ENCODE data around the gene CNOT6L.

GRCh38 chr4:77817304-77818072 lies 1.7 kb downstream of the CNOT6L start:
- TF ChIP-seq, protein P1, sequence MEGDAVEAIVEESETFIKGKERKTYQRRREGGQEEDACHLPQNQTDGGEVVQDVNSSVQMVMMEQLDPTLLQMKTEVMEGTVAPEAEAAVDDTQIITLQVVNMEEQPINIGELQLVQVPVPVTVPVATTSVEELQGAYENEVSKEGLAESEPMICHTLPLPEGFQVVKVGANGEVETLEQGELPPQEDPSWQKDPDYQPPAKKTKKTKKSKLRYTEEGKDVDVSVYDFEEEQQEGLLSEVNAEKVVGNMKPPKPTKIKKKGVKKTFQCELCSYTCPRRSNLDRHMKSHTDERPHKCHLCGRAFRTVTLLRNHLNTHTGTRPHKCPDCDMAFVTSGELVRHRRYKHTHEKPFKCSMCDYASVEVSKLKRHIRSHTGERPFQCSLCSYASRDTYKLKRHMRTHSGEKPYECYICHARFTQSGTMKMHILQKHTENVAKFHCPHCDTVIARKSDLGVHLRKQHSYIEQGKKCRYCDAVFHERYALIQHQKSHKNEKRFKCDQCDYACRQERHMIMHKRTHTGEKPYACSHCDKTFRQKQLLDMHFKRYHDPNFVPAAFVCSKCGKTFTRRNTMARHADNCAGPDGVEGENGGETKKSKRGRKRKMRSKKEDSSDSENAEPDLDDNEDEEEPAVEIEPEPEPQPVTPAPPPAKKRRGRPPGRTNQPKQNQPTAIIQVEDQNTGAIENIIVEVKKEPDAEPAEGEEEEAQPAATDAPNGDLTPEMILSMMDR (IDR thresholded peaks at IDR 0.05), result no peak
- TF ChIP-seq NFIC (IDR thresholded peaks at IDR 0.05; ENCODE audit: borderline replicate concordance) (no peak), EP300 (IDR thresholded peaks at IDR 0.05; ENCODE audit: borderline replicate concordance in 1 of 2, low read depth in 1 of 2, low read length in 1 of 2) (no peak), MXI1 (IDR thresholded peaks at IDR 0.05; ENCODE audit: low read depth, low read length) (no peak), NRF1 (IDR thresholded peaks at IDR 0.05; ENCODE audit: low read depth, low read length) (no peak), ELF1 (IDR thresholded peaks at IDR 0.05) (no peak), POLR2AphosphoS5 (IDR thresholded peaks at IDR 0.05; ENCODE audit: low read depth, low read length) (no peak)
- TF ChIP-seq, protein P2, sequence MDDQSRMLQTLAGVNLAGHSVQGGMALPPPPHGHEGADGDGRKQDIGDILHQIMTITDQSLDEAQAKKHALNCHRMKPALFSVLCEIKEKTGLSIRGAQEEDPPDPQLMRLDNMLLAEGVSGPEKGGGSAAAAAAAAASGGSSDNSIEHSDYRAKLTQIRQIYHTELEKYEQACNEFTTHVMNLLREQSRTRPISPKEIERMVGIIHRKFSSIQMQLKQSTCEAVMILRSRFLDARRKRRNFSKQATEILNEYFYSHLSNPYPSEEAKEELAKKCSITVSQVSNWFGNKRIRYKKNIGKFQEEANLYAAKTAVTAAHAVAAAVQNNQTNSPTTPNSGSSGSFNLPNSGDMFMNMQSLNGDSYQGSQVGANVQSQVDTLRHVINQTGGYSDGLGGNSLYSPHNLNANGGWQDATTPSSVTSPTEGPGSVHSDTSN (IDR thresholded peaks at IDR 0.05), result no peak
